Hepatocyte (in vitro differentiated cells): ENCODE measurements around the gene PCDHGC3.

Source experiments
- CTCF ChIP-seq: fragments of 200-600 bp; sonication (generic); IDR thresholded peaks from 2 replicates; pipeline ENCODE4 v1.5.1; 2016; ENCODE audit warnings: antibody characterized with exemption, mild to moderate bottlenecking; ENCODE audit not compliant: poor library complexity
- EZH2 ChIP-seq: fragments of 200-600 bp; sonication (generic); IDR thresholded peaks from 2 replicates; pipeline ENCODE4 v1.6.1; 2016; ENCODE audit warnings: antibody characterized with exemption, mild to moderate bottlenecking, borderline replicate concordance

GRCh38 chr5:141514330-141515133, 38.8 kb downstream of the PCDHGC3 start:
- no peak for TF ChIP-seq EZH2
- no peak for TF ChIP-seq CTCF
